CD4-positive, alpha-beta memory T cell (primary cell): Measurements from ENCODE around the gene DGUOK. TPM values are rescaled to one million over a fixed set of nuclear protein-coding genes. Genes with fewer than 3 reads are reported as not detected.

Experiments
- CTCF ChIA-PET: fragments of 350-600 bp; sonication (Branson Sonifier 250); formaldehyde crosslinking; loops from one replicate; lab custom pipeline; 2021; ENCODE audit warnings: inconsistent platforms; ENCODE audit not compliant: partially characterized antibody; lab: Charles Lee
- POLR2A ChIA-PET: fragments of 350-600 bp; sonication (Branson Sonifier 250); formaldehyde crosslinking; loops from one replicate; lab custom pipeline; 2021; ENCODE audit not compliant: partially characterized antibody; lab: Charles Lee
- DNase-seq, 5 donors: peaks; one replicate each; pipeline versions ENCODE4 v3.0.0 to v3.0.0-alpha.2; 2020 to 2022; ENCODE audit warnings: mixed read lengths in 1 of 5
- H3K27ac ChIP-seq: one replicate; pipeline ENCODE4 v1.7.0; 2013; ENCODE audit warnings: low read depth, low read length
- H3K27me3 ChIP-seq: 2 replicates; pipeline ENCODE4 v1.7.0; 2013; ENCODE audit warnings: mild to moderate bottlenecking, low read length, moderate library complexity; ENCODE audit not compliant: insufficient read depth
- H3K36me3 ChIP-seq: 2 replicates; pipeline ENCODE4 v1.7.0; 2013; ENCODE audit warnings: mild to moderate bottlenecking, low read length, moderate library complexity; ENCODE audit not compliant: insufficient read depth
- H3K4me1 ChIP-seq: 2 replicates; pipeline ENCODE4 v1.7.0; 2013; ENCODE audit warnings: mild to moderate bottlenecking, low read length, moderate library complexity; ENCODE audit not compliant: insufficient read depth
- H3K4me3 ChIP-seq, 2 donors: one replicate each; pipeline ENCODE4 v1.7.0; 2013; ENCODE audit warnings: low read length in 2 of 2, mild to moderate bottlenecking in 1 of 2
- H3K9me3 ChIP-seq, 2 donors: one replicate each; pipeline ENCODE4 v1.7.0; 2013; ENCODE audit warnings: low read length in 2 of 2, control low read depth in 1 of 2; ENCODE audit not compliant: control insufficient read depth in 1 of 2
- H3K27ac Mint-ChIP-seq, 7 donors: one replicate each; pipeline ENCODE4 v1.8.0; 2020 to 2021; ENCODE audit warnings: mixed read lengths in 7 of 7, mild to moderate bottlenecking in 6 of 7, inconsistent platforms in 3 of 7, moderate library complexity in 3 of 7
- H3K27me3 Mint-ChIP-seq, 2 donors: one replicate each; pipeline ENCODE4 v1.8.0; 2020 to 2021; ENCODE audit warnings: mixed read lengths in 2 of 2
- H3K36me3 Mint-ChIP-seq, 2 donors: one replicate each; pipeline ENCODE4 v1.8.0; 2020 to 2021; ENCODE audit warnings: mixed read lengths in 2 of 2, inconsistent platforms in 1 of 2, mild to moderate bottlenecking in 1 of 2
- H3K4me1 Mint-ChIP-seq, 4 donors: one replicate each; pipeline ENCODE4 v1.8.0; 2020 to 2021; ENCODE audit warnings: mixed read lengths in 4 of 4, mild to moderate bottlenecking in 1 of 4
- H3K4me3 Mint-ChIP-seq, 8 donors: one replicate each; pipeline ENCODE4 v1.8.0; 2020 to 2021; ENCODE audit warnings: mixed read lengths in 8 of 8, mild to moderate bottlenecking in 7 of 8, moderate library complexity in 6 of 8, inconsistent platforms in 3 of 8
- H3K9me3 Mint-ChIP-seq, 8 donors: one replicate each; pipeline ENCODE4 v1.8.0; 2020 to 2021; ENCODE audit warnings: mixed read lengths in 8 of 8, mild to moderate bottlenecking in 5 of 8, inconsistent platforms in 3 of 8, moderate library complexity in 1 of 8
- intact Hi-C: fragments of 100-400 bp; cut with micrococcal nuclease; formaldehyde crosslinking; loops from one replicate; pipeline ENCODE4 v1.15.1; 2023
- polyA plus RNA-seq, 2 donors: library from polyadenylated mRNA; unstranded; fragments of 300-500 nt; fragmentation: Illumina TruSeq; gene quantifications; one replicate each; pipeline ENCODE4 v1.2.3, GENCODE V29; 2021
- total RNA-seq, 2 experiments: library from RNA; stranded (reverse); gene quantifications; one replicate each; pipeline ENCODE4 v1.2.3, GENCODE V29; 2021

DGUOK gene
- total and polyA plus RNA-seq, 4 experiments from 2014 or later = 52.2 to 199 (median 120) TPM

DNA sequence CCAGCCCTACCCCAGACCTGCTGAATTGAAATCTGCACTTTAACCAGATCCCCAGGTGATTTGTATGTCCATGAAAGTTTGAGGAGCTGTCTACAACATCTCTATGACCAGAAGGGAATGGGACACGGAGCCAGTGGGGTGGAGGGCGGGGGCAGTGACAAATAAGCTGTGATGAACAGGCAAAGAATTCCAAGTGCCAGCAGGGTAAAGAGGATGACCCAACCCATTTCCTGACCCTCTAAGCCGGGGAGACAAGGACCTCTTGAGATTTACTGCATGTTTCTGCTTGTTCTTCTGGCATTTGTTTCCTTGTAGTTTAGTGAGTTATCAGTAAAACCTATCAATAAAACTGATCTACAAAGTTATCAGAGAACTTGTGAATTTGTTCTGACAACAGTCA, 66.7 kb downstream of the DGUOK start:
- Histone ChIP-seq H3K4me3 (no peak overlapping the region), H3K36me3 (no peaks in the 10 kb centered on the region)

DNA sequence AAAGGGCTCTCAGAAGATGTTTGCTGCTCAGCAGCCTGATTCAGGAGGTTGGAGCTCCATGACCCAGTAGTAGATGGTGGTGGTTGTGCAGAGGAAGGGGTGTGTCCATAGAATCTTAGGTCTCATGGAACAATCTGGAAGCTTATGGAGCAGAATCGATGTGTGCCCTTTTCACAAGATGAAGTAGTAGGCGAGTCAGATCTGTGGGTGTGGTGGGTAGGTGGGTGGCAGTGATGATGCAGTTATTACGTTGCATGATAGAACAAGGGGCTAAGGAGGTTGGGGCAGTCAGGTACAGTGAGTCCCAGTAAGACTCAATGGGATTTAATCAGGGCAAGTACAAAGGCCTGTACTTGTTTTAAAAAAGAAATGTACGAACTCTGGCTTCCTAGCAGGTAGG, 67.1 kb downstream of the DGUOK start:
- H3K36me3 ChIP-seq = no peaks in the 10 kb centered on the region
- no peak for DNase-seq
- POLR2A ChIA-PET = no interaction called here
- H3K9me3 Mint-ChIP-seq = peaks cover 0 to 4% (median 1%) of the 10 kb centered on the region in 8 donors
- H3K4me3 Mint-ChIP-seq = peak overlapping the region in 1 of 8 donors; percentile 48
- peak overlapping the region; percentile 52 to 85 (median 77) for H3K27ac Mint-ChIP-seq
- no peaks in the 10 kb centered on the region for H3K9me3 ChIP-seq
- no peak overlapping the region for H3K4me3 ChIP-seq
- H3K4me1 Mint-ChIP-seq = peaks cover 49 to 73% (median 65%) of the 10 kb centered on the region in 4 donors
- H3K4me1 ChIP-seq = peaks cover 82% of the 10 kb centered on the region
- H3K36me3 Mint-ChIP-seq = peaks cover 23 to 25% of the 10 kb centered on the region in 2 donors
- no peaks in the 10 kb centered on the region for H3K27me3 Mint-ChIP-seq
- H3K27me3 ChIP-seq = no peaks in the 10 kb centered on the region
- no peak overlapping the region for H3K27ac ChIP-seq
- CTCF ChIA-PET = no interaction called here
- intact Hi-C loops = no loop called here

More for the DNA sequence above, 66.7 kb downstream of the DGUOK start:
- no peaks in the 10 kb centered on the region for H3K27me3 ChIP-seq
- Mint-ChIP-seq H3K27ac (peak overlapping the region; percentile 52 to 85 (median 77)), H3K36me3 (peaks cover 25% of the 10 kb centered on the region in 2 donors), H3K9me3 (peaks cover 0 to 4% (median 1%) of the 10 kb centered on the region in 8 donors), H3K4me1 (peaks cover 48 to 73% (median 64%) of the 10 kb centered on the region in 4 donors), H3K27me3 (no peaks in the 10 kb centered on the region), H3K4me3 (no peak overlapping the region)
- H3K9me3 ChIP-seq = no peaks in the 10 kb centered on the region
- POLR2A ChIA-PET = no interaction called here
- intact Hi-C loops = no loop called here
- H3K4me1 ChIP-seq = peaks cover 82% of the 10 kb centered on the region
- CTCF ChIA-PET = no interaction called here
- no peak overlapping the region for H3K27ac ChIP-seq
- DNase-seq = no peak

DNA sequence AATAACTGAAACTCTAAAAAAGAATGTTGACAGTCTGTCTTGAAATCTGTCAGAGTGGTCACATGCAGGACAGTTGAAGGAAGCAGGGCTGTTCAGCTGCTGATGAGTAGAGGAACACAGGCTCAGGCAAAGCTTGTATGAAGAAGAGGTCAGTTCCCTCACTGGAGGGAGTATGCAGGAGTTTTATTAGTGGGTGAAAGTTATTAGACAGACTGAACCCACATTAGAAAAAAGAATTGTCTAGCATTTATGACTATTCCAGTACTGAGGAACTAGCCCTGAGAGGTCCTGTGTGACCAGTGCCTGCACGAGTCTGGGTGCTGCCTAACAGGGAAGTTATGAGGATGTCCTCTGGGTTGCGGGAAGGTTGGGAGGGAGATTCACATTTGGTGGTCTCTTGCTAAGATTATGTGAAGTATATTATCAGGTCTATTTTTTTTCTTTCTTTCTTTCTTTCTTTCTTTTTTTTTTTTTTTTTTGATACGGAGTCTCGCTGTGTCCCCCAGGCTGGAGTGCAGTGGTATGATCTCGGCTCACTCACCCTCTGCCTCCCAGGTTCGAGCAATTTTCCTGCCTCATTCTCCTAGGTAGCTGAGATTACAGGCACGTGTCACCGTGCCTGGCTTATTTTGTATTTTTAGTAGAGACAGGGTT, 67.6 kb downstream of the DGUOK start:
- no peaks in the 10 kb centered on the region for H3K27me3 Mint-ChIP-seq
- intact Hi-C loops = no loop called here
- POLR2A ChIA-PET = interaction anchor here (2.2 kb wide), 1 partner anchor 8 kb away, joined by 7 read pairs; no protein-coding TSS in a partner anchor
- no peaks in the 10 kb centered on the region for H3K36me3 ChIP-seq
- no peaks in the 10 kb centered on the region for H3K9me3 ChIP-seq
- CTCF ChIA-PET = no interaction called here
- no peak for DNase-seq
- no peak overlapping the region for H3K4me3 ChIP-seq
- no peak overlapping the region for H3K27ac ChIP-seq
- no peaks in the 10 kb centered on the region for H3K27me3 ChIP-seq
- H3K9me3 Mint-ChIP-seq = peaks cover 0 to 4% (median 1%) of the 10 kb centered on the region in 8 donors
- peak overlapping the region in 6 of 7 donors; percentile 52 to 85 (median 76) for H3K27ac Mint-ChIP-seq
- peaks cover 81% of the 10 kb centered on the region for H3K4me1 ChIP-seq
- H3K4me1 Mint-ChIP-seq = peaks cover 47 to 73% (median 65%) of the 10 kb centered on the region in 4 donors
- H3K4me3 Mint-ChIP-seq = no peak overlapping the region
- peaks cover 22% of the 10 kb centered on the region in 2 donors for H3K36me3 Mint-ChIP-seq

DNA sequence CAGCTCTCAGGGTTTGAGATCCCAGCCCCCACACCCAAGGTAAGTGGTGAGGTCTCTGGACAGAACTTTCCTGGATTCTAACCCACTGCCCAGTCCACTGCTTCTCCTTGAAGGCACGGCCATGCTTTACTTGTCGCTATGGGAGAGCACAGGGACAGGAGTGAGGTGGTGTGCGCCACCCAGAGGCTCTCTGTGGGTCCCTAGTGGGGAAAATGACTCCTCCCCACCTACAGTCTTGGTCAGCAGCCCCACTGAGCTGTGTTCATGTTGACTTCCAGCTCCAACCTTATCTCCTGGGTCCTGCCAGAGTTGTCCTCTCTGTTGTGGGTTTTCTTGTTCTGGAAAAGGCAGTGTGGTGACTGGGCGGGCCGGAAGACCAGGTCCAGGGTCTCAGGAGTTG, 69.1 kb downstream of the DGUOK start:
- DNase-seq = no peak
- Histone ChIP-seq H3K36me3 (no peaks in the 10 kb centered on the region), H3K4me3 (no peak overlapping the region), H3K4me1 (peaks cover 74% of the 10 kb centered on the region), H3K27me3 (no peaks in the 10 kb centered on the region), H3K27ac (no peak overlapping the region), H3K9me3 (no peaks in the 10 kb centered on the region)
- no peaks in the 10 kb centered on the region for H3K27me3 Mint-ChIP-seq
- ChIA-PET POLR2A (interaction anchor here (1.3 to 2.2 kb wide), 2 partner anchors 10 to 25 kb away, joined by 3 to 7 read pairs; no protein-coding TSS in a partner anchor), CTCF (interaction anchor here (1.0 kb wide), 1 partner anchor 172 kb away, joined by 4 read pairs; no protein-coding TSS in a partner anchor)
- no peak overlapping the region for H3K4me3 Mint-ChIP-seq
- intact Hi-C loops = no loop called here
- no peak overlapping the region for H3K27ac Mint-ChIP-seq
- peaks cover 8% of the 10 kb centered on the region in 2 donors for H3K36me3 Mint-ChIP-seq
- H3K4me1 Mint-ChIP-seq = peaks cover 50 to 72% (median 62%) of the 10 kb centered on the region in 4 donors
- peaks cover 0 to 4% (median 0%) of the 10 kb centered on the region in 8 donors for H3K9me3 Mint-ChIP-seq

DNA sequence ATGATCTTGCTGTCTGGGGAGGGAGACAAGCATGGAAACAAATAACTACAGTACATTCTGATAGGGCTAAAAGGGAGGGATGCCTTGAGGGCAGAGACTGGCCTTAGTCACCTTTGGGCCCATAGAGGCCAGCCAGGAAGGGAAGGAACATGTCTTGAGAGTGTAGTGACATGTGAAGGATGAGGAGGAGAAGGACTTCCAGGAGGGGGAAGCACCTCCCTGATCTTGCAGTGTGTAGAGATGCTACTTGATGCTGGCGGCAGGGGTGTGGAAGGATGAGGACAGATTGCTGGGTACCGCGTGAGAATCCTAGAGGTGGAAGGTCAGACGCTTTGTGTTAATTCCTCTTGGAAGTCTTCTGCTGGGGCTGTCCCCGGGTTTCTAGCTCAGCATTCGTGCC, 71.1 kb downstream of the DGUOK start:
- no peak overlapping the region for H3K4me3 ChIP-seq
- no peak for DNase-seq
- CTCF ChIA-PET = no interaction called here
- H3K4me1 Mint-ChIP-seq = peaks cover 54 to 77% (median 66%) of the 10 kb centered on the region in 4 donors
- no peaks in the 10 kb centered on the region for H3K27me3 ChIP-seq
- peak overlapping the region; percentile 74 to 93 (median 87) for H3K27ac Mint-ChIP-seq
- POLR2A ChIA-PET = no interaction called here
- H3K9me3 ChIP-seq = no peaks in the 10 kb centered on the region
- H3K36me3 ChIP-seq = no peaks in the 10 kb centered on the region
- intact Hi-C loops = no loop called here
- H3K27ac ChIP-seq = peak overlapping the region; percentile 22
- peaks cover 76% of the 10 kb centered on the region for H3K4me1 ChIP-seq
- no peaks in the 10 kb centered on the region for H3K9me3 Mint-ChIP-seq
- peaks cover 0 to 4% of the 10 kb centered on the region in 2 donors for H3K36me3 Mint-ChIP-seq
- no peaks in the 10 kb centered on the region for H3K27me3 Mint-ChIP-seq
- peak overlapping the region in 3 of 8 donors; percentile 19 to 55 (median 35) for H3K4me3 Mint-ChIP-seq

DNA sequence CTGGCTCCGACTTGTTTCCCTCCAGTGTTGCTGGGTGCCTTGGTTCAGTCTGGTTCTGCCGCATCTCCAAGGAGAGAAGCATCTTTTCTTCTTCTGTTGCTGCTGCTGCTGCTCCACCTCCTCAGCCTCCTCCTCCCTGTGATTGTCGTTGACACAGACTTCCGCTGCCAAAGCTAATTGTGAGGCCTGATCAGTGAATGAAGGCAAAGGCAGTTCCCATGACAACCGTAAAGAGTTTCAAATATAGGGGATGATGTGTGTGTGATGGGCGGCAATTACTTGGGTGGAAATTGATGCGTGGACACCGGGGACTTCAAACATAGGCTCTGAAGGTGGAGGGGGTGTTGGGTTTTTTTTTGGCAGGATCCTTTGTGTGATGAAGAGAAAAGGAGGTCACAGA, 71.8 kb downstream of the DGUOK start:
- no peaks in the 10 kb centered on the region for H3K27me3 ChIP-seq
- CTCF ChIA-PET = no interaction called here
- intact Hi-C loops = no loop called here
- Mint-ChIP-seq H3K4me1 (peaks cover 51 to 74% (median 63%) of the 10 kb centered on the region in 4 donors), H3K9me3 (no peaks in the 10 kb centered on the region), H3K27ac (peak overlapping the region; percentile 81 to 93 (median 89)), H3K36me3 (peaks cover 0 to 2% of the 10 kb centered on the region in 2 donors), H3K27me3 (no peaks in the 10 kb centered on the region), H3K4me3 (peak overlapping the region in 4 of 8 donors; percentile 4 to 47 (median 22))
- H3K27ac ChIP-seq = no peak overlapping the region
- peaks cover 74% of the 10 kb centered on the region for H3K4me1 ChIP-seq
- no peaks in the 10 kb centered on the region for H3K36me3 ChIP-seq
- POLR2A ChIA-PET = no interaction called here
- no peak overlapping the region for H3K4me3 ChIP-seq
- peak; percentile 53 to 78 (median 66) for DNase-seq
- H3K9me3 ChIP-seq = no peaks in the 10 kb centered on the region

DNA sequence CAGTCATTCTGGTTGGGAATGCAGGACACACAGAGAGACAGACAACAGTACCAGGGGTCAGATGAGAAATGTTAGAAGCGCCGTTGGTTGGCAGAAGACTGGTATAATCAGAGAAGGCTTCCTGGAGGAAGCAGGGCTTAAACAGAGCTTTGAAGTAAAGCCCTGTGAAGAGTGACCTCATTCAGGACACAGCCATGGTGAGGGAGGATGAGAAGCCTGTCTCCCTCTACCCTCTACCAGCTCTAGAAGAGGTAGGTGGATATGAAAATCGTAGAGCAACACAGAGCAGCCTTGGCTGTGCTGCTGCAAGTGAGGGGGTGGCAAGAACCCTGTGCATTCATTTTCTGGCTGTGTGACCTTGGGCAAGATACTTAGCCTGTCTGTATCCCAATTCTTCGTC, 72.3 kb downstream of the DGUOK start:
- H3K36me3 ChIP-seq = no peaks in the 10 kb centered on the region
- Mint-ChIP-seq H3K4me1 (peaks cover 47 to 74% (median 58%) of the 10 kb centered on the region in 4 donors), H3K4me3 (peak overlapping the region in 2 of 8 donors; percentile 5 to 47), H3K27ac (peak overlapping the region; percentile 81 to 93 (median 89)), H3K27me3 (no peaks in the 10 kb centered on the region), H3K9me3 (no peaks in the 10 kb centered on the region), H3K36me3 (peaks cover 0 to 1% of the 10 kb centered on the region in 2 donors)
- no peak overlapping the region for H3K4me3 ChIP-seq
- H3K27me3 ChIP-seq = no peaks in the 10 kb centered on the region
- H3K9me3 ChIP-seq = no peaks in the 10 kb centered on the region
- peak overlapping the region; percentile 25 for H3K27ac ChIP-seq
- no peak for DNase-seq
- intact Hi-C loops = no loop called here
- POLR2A ChIA-PET = no interaction called here
- peaks cover 69% of the 10 kb centered on the region for H3K4me1 ChIP-seq
- CTCF ChIA-PET = no interaction called here
